NCI-H774 (cell line): ENCODE measurements around the gene IMMP2L.

Experiments used
- DNase-seq: peaks from one replicate; lab custom pipeline; 2025; lab: John Stamatoyannopoulos, UW

The IMMP2L gene

DNA sequence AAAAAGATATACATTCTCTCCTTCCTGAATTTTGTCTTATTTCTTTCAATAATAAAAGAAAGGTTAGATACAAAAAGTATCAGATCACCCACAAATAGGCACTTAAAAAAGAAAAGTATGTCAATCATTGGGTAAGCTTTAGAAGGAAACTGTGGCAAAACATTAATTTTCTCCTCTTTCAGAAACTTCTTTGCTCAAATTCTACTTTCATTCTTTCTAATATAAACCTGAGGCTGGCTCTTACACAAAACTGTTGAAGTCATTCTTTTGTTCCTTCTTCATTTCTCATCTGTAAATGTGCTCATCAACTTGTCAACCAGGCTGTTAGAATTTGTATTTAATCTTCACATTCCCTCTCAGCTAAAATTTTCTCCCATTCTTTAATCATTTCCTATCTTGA is 346.7 kb downstream of the IMMP2L start:
- no peak for DNase-seq

DNA sequence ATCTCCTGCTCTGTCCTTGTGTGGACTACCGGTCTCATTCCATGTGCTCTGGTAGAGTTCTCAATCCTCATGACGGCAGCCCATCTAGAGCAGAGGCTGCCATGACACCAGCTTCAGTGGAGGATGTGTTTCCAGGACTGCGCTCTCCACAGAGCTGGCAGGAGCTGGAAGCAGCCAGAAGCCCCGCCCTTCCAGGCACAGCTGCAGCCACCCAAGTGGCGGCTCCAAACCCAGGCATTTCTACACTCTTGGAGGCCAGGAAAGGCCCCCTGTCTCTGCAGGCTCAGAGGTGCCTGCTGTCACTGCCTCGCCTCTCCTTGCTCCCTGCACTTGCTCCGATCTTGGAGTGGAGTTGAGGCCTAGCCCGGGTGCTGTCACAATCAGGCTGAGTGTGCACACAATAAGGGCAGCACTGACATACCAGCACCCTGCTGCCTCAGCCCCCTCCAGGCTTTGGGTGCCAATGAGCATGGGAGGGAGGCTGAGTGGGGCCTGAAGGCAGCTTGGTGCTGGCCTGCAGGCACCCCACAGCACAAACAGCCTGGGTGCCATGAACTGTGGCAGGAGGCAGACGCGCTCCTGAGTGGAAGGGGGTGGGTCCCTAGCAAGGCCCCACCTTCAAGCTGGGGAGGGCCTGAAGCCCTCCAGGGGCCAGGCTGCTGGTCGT is 349.3 kb downstream of the IMMP2L start:
- no peak for DNase-seq

DNA sequence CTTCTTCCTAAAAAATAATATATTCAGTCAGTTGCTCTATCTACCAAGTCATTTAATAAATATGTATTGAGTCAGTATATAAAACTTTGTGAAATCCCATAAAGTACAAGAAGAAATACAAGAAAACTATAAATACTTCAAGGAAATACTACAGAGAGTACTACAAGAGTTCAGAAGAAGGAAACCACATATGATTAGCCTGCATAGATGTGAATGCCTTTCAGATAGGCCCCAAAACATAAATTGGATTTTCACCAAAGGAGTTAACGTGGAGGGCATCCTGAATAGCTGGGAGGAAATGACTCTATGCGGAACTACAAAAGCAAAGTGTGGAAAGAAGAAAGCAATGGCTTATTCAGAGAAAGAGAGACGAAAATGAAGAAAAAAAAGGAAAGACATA is 351.3 kb downstream of the IMMP2L start:
- DNase-seq, result no peak

DNA sequence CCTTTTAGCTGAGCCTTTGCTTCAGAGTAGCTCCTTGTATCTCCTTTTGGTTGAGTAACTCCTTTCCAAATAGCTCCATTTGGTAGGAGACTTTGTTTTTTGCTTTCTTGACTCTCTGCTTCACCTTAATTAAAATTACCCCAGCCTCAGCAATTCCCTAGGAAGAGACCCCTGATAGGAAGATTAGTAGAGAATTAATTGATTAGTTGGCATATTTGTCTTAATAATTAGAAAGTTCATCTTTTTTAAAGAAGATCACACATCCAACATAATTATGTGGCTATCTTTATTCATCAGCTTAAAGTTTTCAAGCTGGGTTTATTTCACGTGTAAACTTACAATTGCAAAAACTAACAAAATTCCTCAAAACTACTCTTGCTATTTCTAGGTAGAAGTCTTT is 352.2 kb downstream of the IMMP2L start:
- DNase-seq, result no peak

DNA sequence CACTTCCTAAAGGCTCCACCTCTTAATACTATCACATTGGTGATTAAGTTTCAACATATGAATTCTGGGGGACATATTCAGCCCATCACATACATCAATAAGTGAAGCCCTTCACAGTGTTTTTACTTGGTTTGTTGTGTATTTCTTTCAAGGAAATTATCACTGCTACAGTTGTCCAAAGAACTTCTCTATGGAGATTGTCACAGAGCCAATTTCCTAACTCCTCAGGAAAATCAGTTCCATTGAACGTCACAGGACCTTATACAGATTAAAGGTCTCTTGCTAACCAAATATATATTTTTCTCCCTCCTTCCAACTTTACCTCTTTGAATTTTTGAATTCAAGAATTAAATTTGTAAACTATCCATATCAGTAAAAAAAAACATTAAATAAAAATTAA is 357.0 kb downstream of the IMMP2L start:
- DNase-seq, result no peak

DNA sequence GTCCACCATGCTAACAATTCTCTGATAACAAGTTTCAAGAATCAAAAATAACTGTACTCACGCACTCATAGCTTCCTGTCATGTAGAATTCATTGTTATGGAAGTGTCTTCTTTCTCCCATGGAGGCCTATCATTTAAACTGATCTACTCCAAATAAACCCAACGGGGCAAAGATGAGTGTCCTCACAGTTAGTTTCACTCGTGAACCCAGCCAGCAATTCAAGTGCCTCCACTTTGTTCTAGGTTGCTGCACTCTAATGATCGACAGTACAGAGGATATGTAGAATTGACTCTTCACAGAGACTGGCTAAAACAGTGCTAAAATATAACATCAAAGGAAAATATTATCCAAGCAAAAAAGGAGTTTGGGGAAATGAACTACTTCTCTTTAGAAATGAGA is 360.0 kb downstream of the IMMP2L start:
- no peak for DNase-seq

DNA sequence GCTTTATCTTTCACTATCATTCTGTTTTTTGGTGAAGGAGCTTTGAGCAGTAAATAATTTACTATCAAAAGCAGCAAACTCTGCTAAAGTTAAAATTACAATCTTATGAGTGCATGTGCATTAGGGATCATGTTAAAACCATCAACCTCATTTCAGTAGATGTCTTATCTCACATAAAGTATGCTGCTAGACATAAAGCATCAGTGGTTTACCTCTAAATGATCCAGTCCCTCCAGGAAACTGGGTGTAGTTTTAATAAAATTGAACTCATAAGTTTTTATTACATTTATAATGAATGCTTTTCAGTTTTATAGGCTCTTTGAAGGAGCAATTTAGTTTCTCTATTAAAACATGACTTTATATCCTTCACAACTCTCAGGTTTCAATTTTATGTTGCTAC is 362.6 kb downstream of the IMMP2L start:
- no peak for DNase-seq

DNA sequence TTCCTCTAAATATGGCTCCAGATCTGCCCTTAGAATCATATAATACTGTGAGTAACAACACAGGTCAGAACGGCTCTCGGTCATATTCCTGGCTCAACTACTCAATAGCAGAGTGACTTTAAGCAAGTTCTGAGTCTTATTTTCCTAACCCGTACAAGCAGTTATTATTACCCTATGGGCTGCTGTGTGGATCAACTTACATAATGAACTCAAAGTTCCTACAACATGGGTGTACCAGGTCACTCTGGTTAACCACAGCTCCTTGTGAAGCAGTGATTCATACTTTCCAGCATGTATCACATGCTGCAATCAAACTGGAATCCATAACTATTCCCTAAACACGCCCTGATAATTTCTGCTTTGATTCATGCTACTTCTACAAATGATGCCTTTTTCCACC is 364.0 kb downstream of the IMMP2L start:
- DNase-seq, result no peak

DNA sequence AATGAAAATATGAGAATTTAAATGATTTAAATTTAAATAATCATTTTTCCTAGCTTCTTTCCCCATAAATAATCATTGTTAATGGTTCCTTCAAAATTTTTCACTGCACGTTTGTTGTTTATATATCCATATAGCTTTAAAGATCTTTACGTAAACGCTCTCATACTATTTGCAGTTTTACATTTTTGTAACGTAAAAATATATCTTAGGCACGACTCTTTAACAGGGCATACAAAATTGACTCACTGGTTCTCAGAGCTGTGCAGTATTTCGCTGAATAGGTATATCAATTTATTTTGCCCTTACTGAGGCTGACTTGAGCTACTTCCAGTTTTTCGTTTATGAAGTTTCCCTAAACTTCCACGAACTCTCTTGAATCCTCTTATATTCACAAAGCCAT is 365.6 kb downstream of the IMMP2L start:
- DNase-seq, result no peak

DNA sequence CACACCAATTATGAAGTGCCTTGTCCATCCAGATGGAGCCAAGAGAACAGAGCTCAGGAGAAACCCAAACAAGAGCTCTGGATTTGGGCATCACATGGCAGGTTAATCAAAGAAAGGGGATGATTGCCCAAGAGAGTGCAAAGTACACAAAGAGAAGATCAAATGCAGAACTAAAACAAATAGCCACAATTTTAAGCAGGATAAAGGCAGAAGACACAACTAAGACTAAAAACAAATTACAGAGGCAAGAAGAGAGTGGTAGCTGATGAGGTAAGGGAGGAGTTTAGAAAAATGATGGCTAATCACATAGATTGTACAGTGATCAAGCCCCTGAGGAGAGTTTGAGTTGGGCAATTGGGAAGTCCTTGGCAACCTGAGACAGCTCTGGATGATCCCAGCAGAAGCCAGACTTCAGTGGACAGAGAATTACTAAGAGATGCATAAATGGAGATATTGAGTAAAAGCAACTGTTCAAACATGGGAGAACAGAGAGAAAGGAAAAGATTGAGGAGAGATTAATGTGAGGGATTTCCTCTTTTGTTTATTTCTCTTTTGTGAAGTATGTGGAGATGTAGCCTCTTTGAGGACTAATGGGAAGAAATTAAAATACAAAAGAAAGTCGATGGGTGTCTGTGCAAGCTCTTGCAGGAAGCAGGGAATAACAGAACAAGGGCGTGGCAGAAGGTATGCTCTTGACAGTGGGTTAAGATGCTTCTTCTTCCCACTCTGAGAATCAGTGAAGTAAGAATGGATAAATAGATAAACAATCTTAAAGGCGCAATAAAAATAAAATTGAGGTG is 369.5 kb downstream of the IMMP2L start:
- DNase-seq, result no peak

DNA sequence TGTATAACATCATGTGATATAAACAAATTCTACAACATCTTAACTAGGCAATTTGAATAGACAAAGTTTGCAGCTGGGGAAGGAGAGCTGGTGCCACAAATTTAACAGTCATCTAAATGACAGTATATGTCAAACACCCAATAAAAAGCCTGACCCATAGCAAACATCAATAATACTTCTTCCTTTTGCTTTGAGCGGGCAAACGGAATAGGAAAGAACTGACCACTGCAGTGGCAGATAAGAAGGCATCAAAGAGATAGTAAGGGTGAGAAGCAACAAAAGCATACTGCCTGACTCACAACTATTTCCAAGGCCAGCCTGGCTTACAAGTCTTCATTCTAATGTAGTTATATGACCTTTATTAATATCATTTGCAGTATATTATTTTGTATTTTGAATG is 371.5 kb downstream of the IMMP2L start:
- no peak for DNase-seq

DNA sequence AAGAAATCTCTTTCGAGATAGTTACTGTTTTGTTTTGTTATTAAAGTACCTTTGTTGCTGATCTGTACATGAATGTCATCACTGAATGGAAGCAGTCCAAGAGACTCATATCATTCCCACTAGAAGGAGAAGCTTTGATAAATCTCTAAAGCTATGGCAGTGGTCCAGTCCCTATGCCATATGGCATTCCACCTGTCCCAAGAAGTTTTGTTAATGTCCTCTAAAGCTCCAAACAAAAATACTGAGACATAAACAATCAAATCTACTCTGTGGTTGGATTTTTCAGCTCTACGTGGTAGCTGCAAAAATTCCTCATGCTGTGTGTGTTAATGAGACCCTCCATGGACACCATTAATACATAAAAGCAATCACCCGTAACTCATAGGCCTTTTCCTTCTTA is 377.3 kb downstream of the IMMP2L start:
- no peak for DNase-seq

DNA sequence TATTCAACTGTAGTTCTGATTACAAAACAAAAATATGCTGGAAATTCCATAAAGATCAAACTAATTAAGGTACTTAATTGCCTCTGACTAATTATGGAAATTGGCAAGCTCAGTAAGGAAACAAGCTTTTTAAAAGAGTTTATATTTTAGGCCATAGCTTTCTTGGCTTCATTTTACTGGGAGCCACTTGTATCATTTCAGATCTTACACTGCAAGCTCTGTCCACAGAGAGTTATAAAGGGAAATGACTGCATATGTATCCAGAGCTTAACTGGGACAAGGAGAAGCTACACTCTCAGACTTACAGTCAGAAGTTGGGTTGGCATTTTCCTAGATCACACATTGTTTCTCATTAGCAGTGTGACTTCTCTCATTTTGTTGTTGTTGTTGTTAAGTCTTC is 379.0 kb downstream of the IMMP2L start:
- DNase-seq, result no peak

DNA sequence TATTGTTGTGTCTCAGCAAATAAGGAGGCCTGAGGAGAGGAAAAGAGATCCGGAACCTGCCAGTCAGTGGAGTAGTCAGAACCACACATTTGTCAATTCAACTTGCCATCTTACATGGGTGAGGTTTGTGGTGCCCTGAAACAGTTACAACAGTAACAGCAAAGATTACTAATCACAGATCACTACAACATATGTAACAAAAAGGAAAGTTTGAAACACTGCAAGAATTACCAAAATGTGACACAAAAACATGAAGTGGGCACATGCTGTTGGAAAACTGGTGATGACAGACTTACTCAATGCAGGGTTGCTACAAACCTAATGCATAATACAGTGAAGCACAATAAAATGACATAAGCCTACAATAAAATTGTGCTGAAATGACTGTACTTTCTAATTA is 382.0 kb downstream of the IMMP2L start:
- no peak for DNase-seq

DNA sequence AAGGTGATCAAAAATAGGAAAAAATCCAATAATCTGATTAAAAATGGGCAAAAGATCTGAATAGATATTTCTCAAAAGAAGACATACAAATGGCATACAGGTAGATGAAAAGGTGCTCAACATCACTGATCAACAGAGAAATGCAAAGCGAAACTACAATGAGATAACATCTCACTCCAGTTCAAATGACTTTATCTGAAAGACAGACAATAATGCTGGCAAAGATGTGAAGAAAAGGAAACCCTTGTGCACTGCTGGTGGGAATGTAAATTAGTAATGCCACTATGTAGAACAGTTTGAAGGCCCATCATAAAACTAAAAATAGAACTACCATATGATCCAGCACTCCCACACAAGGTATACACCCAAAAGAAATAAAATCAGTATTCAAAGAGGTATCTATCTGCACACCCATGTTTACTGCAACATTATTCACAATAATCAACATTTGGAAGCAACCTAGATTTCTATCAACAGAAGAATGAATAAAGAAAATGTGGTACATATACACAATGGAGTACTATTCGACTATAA is 386.3 kb downstream of the IMMP2L start:
- no peak for DNase-seq

DNA sequence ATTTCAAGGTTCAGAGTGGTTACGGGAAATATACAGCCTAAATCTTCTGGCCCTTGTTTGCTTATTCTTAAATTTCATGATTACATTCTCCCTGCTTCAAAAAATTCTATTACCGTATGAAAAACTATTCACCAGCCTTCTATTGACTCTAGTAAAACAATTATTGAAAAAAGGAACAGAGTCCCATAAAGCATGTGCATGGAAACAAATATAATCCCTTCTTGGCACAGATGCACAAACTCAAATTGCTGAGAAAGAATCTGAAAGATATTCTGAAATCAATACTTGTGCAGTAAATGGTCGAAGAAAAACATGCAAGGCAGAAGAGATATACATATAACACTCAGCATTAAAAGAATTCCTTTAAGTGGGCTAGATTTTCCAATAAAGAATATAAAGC is 387.8 kb downstream of the IMMP2L start:
- no peak for DNase-seq

DNA sequence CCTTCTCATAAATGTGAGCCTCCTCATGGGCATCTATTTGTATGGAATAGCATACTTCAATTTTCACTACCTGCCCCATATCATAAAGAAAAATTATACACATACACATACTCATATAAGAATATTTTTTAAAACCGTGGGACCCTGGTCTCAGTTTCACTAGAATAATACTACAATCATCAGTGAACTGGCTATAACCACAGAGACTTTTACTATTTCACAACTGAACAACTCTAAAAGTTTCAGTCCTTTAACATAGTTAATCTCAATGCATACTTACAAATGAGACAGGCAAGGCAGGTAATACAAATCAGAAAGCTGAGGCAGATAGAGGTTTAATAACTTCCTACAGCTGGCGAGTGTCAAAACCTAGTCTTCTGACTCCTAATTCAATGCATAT is 388.3 kb downstream of the IMMP2L start:
- DNase-seq, result no peak

DNA sequence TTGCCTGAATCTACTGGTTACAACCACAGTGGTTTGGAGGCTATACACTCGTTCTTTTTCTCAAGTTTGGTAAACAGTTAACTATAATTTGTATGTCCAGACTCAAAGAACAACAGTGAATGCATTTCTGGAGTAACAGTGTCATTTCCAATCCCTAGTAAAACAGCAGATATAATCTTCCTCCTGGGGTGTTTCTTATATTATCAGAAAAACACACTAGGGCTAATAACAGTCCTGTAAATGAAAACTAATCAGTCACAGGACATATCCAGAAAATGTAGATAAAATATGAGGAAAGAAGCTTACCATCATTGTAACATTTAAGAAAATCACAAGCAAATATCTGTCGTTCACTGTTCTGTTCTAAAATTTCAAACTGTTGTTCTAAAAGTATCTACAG is 388.8 kb downstream of the IMMP2L start:
- DNase-seq, result no peak

DNA sequence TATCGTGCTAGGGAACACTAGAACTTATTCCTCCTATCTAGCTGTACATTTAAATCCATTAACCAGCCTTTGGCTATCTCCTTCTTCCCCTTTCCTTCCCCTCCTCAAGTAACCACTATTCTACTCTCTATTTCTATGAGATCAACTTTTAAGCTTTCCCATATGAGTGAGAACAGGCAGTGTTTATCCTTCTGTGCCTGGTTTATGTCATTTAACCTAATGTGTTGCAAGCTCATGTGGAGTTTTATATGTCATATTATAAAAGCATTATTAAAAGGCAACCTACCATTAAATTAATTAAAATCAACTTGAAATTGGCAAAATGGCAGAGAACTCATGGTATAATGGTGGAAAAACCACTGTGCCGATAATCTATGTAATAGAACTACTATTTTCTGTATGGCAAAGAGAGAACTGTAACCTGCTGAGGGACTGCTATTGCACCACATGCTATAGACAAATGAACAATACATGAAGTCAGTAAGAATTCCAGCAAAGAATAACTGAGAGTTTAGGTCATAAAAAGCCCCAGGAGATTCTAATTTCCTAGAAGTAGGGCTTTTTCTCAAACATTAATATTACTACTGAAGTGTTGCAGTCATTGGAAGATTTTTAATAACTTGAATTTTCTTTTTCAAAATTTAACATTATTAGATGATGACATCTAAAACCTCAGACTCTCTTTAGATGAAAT is 389.6 kb downstream of the IMMP2L start:
- DNase-seq, result no peak

DNA sequence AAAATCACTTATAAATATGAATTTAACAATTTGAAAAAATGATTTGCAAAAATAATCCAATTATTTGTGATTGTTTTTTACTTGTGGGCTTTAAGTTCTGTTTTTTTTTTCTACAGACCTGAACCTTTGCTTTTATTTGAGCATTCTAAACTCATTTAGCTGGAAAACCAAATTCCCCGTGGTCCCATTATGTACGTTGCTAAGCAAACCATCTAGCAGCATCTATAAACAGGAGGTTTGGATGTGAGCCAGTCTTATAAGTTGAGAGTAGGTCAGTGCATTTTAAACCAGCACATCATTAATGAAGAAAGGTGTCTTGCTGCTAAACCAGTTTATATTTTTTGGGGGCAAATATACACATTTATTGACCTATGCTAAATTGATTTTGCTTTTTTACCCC is 394.1 kb downstream of the IMMP2L start:
- peak; percentile 29 for DNase-seq

DNA sequence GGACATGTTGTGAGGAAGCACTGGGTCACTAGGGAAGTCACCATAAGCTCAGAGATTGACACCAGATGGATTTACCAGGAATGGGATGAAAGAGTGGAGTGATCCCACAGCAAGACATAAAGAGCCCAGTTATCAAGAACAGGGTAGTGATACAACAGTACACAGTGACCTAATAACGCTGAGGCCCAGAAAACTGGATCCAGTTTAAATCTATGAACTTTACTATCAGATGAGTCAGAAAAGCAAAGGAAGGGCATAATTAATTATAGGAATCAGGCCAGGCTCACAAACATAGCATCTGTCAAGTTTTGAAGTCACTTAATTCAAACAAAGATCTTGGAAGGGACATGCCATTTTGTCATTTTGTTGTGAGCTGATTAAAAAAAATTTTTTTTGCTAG is 397.9 kb downstream of the IMMP2L start:
- no peak for DNase-seq

DNA sequence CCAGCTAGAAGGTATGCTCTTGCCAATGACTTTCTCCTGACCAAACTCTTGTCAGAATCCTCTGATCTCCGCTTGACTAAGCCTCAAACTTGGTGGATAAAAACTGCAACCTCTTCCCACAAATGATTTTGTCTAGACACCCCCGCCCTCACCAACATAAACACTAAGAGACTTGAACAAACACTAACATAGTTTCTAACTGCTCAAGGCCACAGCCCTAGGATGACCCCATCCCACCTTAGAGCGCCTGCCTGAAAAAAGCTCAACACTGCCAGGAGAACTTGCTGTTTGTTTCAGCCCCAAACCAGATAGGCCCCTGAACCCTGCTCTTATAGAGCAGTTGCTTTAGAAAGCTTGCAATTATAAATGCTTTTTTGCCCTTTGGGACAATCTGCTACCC is 399.6 kb downstream of the IMMP2L start:
- no peak for DNase-seq

DNA sequence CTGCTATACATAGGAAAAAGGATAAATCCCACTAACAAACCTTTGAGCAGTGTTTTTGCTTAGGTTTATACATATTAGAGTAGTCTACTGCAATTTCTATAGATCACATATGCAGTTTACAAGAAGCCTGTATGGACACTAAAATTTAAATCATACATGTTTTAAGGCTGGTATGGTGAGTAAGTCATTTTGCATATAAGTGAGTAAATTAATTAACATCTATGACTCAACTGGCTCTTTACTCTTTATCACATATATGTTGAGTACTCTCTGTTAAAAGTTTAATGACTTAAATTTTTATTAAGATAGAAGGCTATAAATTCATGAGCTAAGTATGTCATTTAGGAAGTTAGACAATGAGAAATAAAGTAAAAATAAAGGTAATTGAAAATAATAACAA is 402.0 kb downstream of the IMMP2L start:
- no peak for DNase-seq
